ENCODE results near the gene NR1D1. TPM values are rescaled to one million over a fixed set of nuclear protein-coding genes. Genes with fewer than 3 reads are reported as not detected.

NR1D1 gene
- total and polyA plus RNA-seq, 2 of the 13 experiments (the other 11 are each of a cell fraction or from before 2014, with no cell fraction given) = 2.1 to 2.7 TPM

DNA sequence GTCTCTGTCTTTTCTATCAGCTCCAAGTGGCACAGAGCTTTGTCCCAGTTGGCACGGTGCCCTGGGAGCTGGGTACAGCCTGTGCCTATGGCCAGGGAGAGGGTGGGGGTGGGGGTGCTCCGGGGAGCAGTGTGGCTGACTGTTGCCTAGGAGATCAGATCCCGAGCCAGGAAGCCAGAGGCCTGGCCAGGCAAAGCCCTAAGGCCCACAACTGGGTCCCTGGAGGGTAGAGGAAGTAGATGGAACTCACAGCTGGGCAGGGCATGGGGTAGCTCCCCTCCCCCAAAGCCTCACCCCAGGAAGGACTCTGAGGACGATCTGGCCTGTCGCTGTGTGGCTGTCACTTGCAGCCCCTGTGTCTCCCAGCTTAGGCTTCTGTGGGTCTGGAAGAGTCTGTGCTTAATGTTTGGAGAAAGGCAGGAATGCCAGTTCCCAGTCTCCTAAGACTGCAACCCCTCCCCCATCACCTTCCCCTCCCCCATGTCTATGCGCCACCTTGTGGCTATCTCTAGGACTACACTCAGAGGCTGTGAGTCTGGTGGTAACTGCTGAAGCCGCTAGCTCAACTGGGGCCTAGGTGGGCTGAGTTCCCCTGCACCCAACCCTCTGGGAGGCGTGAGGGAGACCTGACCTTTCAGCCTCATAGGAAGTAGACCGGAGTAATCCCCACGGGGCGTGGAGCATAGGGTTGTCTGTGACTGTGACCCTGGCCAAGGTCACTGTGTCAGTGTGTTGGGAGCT is 25.0 kb downstream of the NR1D1 start (continued):
- TF ChIP-seq, protein P1, sequence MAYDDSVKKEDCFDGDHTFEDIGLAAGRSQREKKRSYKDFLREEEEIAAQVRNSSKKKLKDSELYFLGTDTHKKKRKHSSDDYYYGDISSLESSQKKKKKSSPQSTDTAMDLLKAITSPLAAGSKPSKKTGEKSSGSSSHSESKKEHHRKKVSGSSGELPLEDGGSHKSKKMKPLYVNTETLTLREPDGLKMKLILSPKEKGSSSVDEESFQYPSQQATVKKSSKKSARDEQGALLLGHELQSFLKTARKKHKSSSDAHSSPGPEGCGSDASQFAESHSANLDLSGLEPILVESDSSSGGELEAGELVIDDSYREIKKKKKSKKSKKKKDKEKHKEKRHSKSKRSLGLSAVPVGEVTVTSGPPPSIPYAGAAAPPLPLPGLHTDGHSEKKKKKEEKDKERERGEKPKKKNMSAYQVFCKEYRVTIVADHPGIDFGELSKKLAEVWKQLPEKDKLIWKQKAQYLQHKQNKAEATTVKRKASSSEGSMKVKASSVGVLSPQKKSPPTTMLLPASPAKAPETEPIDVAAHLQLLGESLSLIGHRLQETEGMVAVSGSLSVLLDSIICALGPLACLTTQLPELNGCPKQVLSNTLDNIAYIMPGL (CRISPR knock-in tag; IDR thresholded peaks at IDR 0.05; ENCODE audit: borderline replicate concordance in 1 of 2, low read depth in 1 of 2) = peak; percentile 82 to 89; a peak in 3 of 4 replicates
- TF ChIP-seq, protein P2, sequence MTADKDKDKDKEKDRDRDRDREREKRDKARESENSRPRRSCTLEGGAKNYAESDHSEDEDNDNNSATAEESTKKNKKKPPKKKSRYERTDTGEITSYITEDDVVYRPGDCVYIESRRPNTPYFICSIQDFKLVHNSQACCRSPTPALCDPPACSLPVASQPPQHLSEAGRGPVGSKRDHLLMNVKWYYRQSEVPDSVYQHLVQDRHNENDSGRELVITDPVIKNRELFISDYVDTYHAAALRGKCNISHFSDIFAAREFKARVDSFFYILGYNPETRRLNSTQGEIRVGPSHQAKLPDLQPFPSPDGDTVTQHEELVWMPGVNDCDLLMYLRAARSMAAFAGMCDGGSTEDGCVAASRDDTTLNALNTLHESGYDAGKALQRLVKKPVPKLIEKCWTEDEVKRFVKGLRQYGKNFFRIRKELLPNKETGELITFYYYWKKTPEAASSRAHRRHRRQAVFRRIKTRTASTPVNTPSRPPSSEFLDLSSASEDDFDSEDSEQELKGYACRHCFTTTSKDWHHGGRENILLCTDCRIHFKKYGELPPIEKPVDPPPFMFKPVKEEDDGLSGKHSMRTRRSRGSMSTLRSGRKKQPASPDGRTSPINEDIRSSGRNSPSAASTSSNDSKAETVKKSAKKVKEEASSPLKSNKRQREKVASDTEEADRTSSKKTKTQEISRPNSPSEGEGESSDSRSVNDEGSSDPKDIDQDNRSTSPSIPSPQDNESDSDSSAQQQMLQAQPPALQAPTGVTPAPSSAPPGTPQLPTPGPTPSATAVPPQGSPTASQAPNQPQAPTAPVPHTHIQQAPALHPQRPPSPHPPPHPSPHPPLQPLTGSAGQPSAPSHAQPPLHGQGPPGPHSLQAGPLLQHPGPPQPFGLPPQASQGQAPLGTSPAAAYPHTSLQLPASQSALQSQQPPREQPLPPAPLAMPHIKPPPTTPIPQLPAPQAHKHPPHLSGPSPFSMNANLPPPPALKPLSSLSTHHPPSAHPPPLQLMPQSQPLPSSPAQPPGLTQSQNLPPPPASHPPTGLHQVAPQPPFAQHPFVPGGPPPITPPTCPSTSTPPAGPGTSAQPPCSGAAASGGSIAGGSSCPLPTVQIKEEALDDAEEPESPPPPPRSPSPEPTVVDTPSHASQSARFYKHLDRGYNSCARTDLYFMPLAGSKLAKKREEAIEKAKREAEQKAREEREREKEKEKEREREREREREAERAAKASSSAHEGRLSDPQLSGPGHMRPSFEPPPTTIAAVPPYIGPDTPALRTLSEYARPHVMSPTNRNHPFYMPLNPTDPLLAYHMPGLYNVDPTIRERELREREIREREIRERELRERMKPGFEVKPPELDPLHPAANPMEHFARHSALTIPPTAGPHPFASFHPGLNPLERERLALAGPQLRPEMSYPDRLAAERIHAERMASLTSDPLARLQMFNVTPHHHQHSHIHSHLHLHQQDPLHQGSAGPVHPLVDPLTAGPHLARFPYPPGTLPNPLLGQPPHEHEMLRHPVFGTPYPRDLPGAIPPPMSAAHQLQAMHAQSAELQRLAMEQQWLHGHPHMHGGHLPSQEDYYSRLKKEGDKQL (CRISPR knock-in tag; IDR thresholded peaks at IDR 0.05; ENCODE audit: low read depth) = 0 out of 2 replicates have a peak, but pooled peaks have one; percentile 19
- TF ChIP-seq ZNF883 (CRISPR knock-in tag; IDR thresholded peaks at IDR 0.05; ENCODE audit: not compliant biosample characterization) = no peak
- peak; percentile 84; the same call in 1 of the 2 replicates for TF ChIP-seq HIVEP1 (CRISPR knock-in tag; IDR thresholded peaks at IDR 0.05)
- no peak for TF ChIP-seq MAFK (conservative IDR thresholded peaks at IDR 0.05 in 1 of 2, IDR thresholded peaks at IDR 0.05 in 1 of 2; ENCODE audit: low read length in 2 of 2)
- TF ChIP-seq CREB1 (IDR thresholded peaks at IDR 0.05) = no peak
- no peak for TF ChIP-seq CREB1 (CRISPR knock-in tag; IDR thresholded peaks at IDR 0.05)
- TF ChIP-seq ZBTB42 (CRISPR knock-in tag; IDR thresholded peaks at IDR 0.05) = no peak
- no peak for TF ChIP-seq ZNF3 (CRISPR knock-in tag; IDR thresholded peaks at IDR 0.05)
- TF ChIP-seq FOSL2 (CRISPR knock-in tag; IDR thresholded peaks at IDR 0.05) = peak; percentile 24; the same call in 1 of the 2 replicates
- TF ChIP-seq, protein P3, sequence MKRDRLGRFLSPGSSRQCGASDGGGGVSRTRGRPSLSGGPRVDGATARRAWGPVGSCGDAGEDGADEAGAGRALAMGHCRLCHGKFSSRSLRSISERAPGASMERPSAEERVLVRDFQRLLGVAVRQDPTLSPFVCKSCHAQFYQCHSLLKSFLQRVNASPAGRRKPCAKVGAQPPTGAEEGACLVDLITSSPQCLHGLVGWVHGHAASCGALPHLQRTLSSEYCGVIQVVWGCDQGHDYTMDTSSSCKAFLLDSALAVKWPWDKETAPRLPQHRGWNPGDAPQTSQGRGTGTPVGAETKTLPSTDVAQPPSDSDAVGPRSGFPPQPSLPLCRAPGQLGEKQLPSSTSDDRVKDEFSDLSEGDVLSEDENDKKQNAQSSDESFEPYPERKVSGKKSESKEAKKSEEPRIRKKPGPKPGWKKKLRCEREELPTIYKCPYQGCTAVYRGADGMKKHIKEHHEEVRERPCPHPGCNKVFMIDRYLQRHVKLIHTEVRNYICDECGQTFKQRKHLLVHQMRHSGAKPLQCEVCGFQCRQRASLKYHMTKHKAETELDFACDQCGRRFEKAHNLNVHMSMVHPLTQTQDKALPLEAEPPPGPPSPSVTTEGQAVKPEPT (CRISPR knock-in tag; IDR thresholded peaks at IDR 0.05; ENCODE audit: low read depth) = no peak
- no peak for TF ChIP-seq ZNF788 (CRISPR knock-in tag; IDR thresholded peaks at IDR 0.05; ENCODE audit: borderline replicate concordance)
- no peak for TF ChIP-seq ZNF383 (CRISPR knock-in tag; IDR thresholded peaks at IDR 0.05; ENCODE audit: borderline replicate concordance)
- TF ChIP-seq, protein P4, sequence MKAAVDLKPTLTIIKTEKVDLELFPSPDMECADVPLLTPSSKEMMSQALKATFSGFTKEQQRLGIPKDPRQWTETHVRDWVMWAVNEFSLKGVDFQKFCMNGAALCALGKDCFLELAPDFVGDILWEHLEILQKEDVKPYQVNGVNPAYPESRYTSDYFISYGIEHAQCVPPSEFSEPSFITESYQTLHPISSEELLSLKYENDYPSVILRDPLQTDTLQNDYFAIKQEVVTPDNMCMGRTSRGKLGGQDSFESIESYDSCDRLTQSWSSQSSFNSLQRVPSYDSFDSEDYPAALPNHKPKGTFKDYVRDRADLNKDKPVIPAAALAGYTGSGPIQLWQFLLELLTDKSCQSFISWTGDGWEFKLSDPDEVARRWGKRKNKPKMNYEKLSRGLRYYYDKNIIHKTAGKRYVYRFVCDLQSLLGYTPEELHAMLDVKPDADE (CRISPR knock-in tag; IDR thresholded peaks at IDR 0.05) = no peak
- TF ChIP-seq GLI4 (CRISPR knock-in tag; IDR thresholded peaks at IDR 0.05; ENCODE audit: borderline replicate concordance) = no peak
- no peak for TF ChIP-seq POLR2A (IDR thresholded peaks at IDR 0.05; ENCODE audit: insufficient read depth in 1 of 2, low read depth in 2 of 2, low read length in 2 of 2)
- no peak for TF ChIP-seq ZNF557 (CRISPR knock-in tag; IDR thresholded peaks at IDR 0.05)
- no peak; the same call in 1 of the 2 replicates for TF ChIP-seq KDM4B (CRISPR knock-in tag; IDR thresholded peaks at IDR 0.05)
- peak; percentile 45; the same call in 1 of the 2 replicates for TF ChIP-seq AKAP8 (CRISPR knock-in tag; IDR thresholded peaks at IDR 0.05)
- TF ChIP-seq SIN3A (IDR thresholded peaks at IDR 0.05; ENCODE audit: borderline replicate concordance, low read depth, low read length) = no peak
